Mesodermal cell (in vitro differentiated cells): ENCODE results near the gene TMEM115.

Experiments
- H3K27ac ChIP-seq: 2 replicates; pipeline ENCODE4 v1.7.0; 2013; ENCODE audit warnings: mild to moderate bottlenecking, low read depth, low read length, moderate library complexity; ENCODE audit not compliant: severe bottlenecking
- H3K36me3 ChIP-seq: 2 replicates; pipeline ENCODE4 v1.7.1; 2013; ENCODE audit warnings: mild to moderate bottlenecking, low read length, moderate library complexity; ENCODE audit not compliant: control insufficient read depth, insufficient read depth
- H3K4me1 ChIP-seq: one replicate; pipeline ENCODE4 v1.7.1; 2013; ENCODE audit warnings: mild to moderate bottlenecking, low read length; ENCODE audit not compliant: insufficient read depth, control insufficient read depth, poor library complexity, severe bottlenecking
- H3K4me3 ChIP-seq: 2 replicates; pipeline ENCODE4 v1.7.0; 2013; ENCODE audit warnings: low read length, control low read depth, mild to moderate bottlenecking; ENCODE audit not compliant: insufficient read depth, poor library complexity, severe bottlenecking; ENCODE audit errors: extremely low read depth
- H3K9me3 ChIP-seq: 2 replicates; pipeline ENCODE4 v1.7.1; 2013; ENCODE audit warnings: mild to moderate bottlenecking, low read length, moderate library complexity; ENCODE audit not compliant: control insufficient read depth
- WGBS, 2 experiments: methylation state at CpG; one replicate each; pipeline ENCODE4 v1.1.5; 2013; ENCODE audit warnings: missing lambda C conversion rate in 2 of 2; ENCODE audit not compliant: insufficient coverage in 2 of 2; 5-methylcytosine and 5-hydroxymethylcytosine counted together

TMEM115 gene

GRCh38 chr3:50365080-50365841, 5.9 kb upstream of the TMEM115 start:
- no peaks in the 10 kb centered on the region for H3K36me3 ChIP-seq
- WGBS, 2 experiments, result 7 to 12% methylated on average over 31 to 40 of the region's 53 CpGs
- H3K4me1 ChIP-seq, result peaks cover 8% of the 10 kb centered on the region
- peak overlapping the region; percentile 52 for H3K4me3 ChIP-seq
- no peaks in the 10 kb centered on the region for H3K9me3 ChIP-seq
- H3K27ac ChIP-seq, result no peak overlapping the region

- WGBS, 2 experiments, result 15 to 19% methylated on average over 25 to 31 of the region's 48 CpGs
- H3K4me3 ChIP-seq, result peak overlapping the region; percentile 52
- no peaks in the 10 kb centered on the region for H3K9me3 ChIP-seq
These were observed 5.3 kb upstream of the TMEM115 start for GRCh38 chr3:50364573-50365079.

GRCh38 chr3:50359760-50360110, 414 bp upstream of the TMEM115 start:
- Histone ChIP-seq H3K4me1 (peaks cover 23% of the 10 kb centered on the region), H3K4me3 (peak overlapping the region; percentile 85), H3K9me3 (no peaks in the 10 kb centered on the region), H3K36me3 (peaks cover 34% of the 10 kb centered on the region), H3K27ac (no peak overlapping the region)
- WGBS, 2 experiments, result 40 to 64% methylated on average over 5 to 7 of the region's 8 CpGs

More at GRCh38 chr3:50364573-50365079, 5.3 kb upstream of the TMEM115 start:
- H3K4me1 ChIP-seq, result peaks cover 7% of the 10 kb centered on the region
- no peaks in the 10 kb centered on the region for H3K36me3 ChIP-seq
- H3K27ac ChIP-seq, result peak overlapping the region; percentile 16

GRCh38 chr3:50358355-50358910, 888 bp downstream of the TMEM115 start:
- Histone ChIP-seq H3K4me3 (peak overlapping the region; percentile 85), H3K4me1 (peaks cover 21% of the 10 kb centered on the region), H3K27ac (no peak overlapping the region), H3K9me3 (no peaks in the 10 kb centered on the region), H3K36me3 (peaks cover 47% of the 10 kb centered on the region)
- 90 to 91% methylated on average over 19 to 24 of the region's 24 CpGs for WGBS, 2 experiments

GRCh38 chr3:50357481-50357880, 1.8 kb downstream of the TMEM115 start:
- Histone ChIP-seq H3K4me3 (peak overlapping the region; percentile 85), H3K4me1 (peaks cover 21% of the 10 kb centered on the region), H3K27ac (no peak overlapping the region), H3K36me3 (peaks cover 51% of the 10 kb centered on the region), H3K9me3 (no peaks in the 10 kb centered on the region)
- 80% methylated on average over 1 of the region's 1 CpG; no CpG with 5 or more reads in 1 of the 2 experiments for WGBS, 2 experiments

GRCh38 chr3:50356553-50356952, 2.8 kb downstream of the TMEM115 start:
- Histone ChIP-seq H3K4me1 (peaks cover 21% of the 10 kb centered on the region), H3K9me3 (no peaks in the 10 kb centered on the region), H3K4me3 (peak overlapping the region; percentile 85), H3K36me3 (peaks cover 51% of the 10 kb centered on the region), H3K27ac (no peak overlapping the region)
- WGBS, 2 experiments, result 95 to 97% methylated on average over 5 of the region's 5 CpGs

- Histone ChIP-seq H3K36me3 (peaks cover 51% of the 10 kb centered on the region), H3K4me3 (peak overlapping the region; percentile 3), H3K27ac (no peak overlapping the region), H3K9me3 (no peaks in the 10 kb centered on the region), H3K4me1 (peaks cover 21% of the 10 kb centered on the region)
- 82 to 100% methylated on average over 3 to 4 of the region's 5 CpGs for WGBS, 2 experiments
These were observed 3.3 kb downstream of the TMEM115 start for GRCh38 chr3:50355829-50356552.

- 95 to 98% methylated on average over 6 to 7 of the region's 7 CpGs for WGBS, 2 experiments
- no peaks in the 10 kb centered on the region for H3K9me3 ChIP-seq
- H3K27ac ChIP-seq, result no peak overlapping the region
- peaks cover 51% of the 10 kb centered on the region for H3K36me3 ChIP-seq
- no peak overlapping the region for H3K4me3 ChIP-seq
- H3K4me1 ChIP-seq, result peaks cover 21% of the 10 kb centered on the region
These were observed 4.5 kb downstream of the TMEM115 start for GRCh38 chr3:50354850-50355249.

- no peak overlapping the region for H3K4me3 ChIP-seq
- H3K27ac ChIP-seq, result no peak overlapping the region
- peaks cover 51% of the 10 kb centered on the region for H3K36me3 ChIP-seq
- H3K4me1 ChIP-seq, result peaks cover 21% of the 10 kb centered on the region
- WGBS, 2 experiments, result 98% methylated on average over 4 of the region's 5 CpGs
- H3K9me3 ChIP-seq, result no peaks in the 10 kb centered on the region
These were observed 5.0 kb downstream of the TMEM115 start for GRCh38 chr3:50354186-50354764.

- peaks cover 21% of the 10 kb centered on the region for H3K4me1 ChIP-seq
- H3K36me3 ChIP-seq, result peaks cover 57% of the 10 kb centered on the region
These were observed 5.9 kb downstream of the TMEM115 start for GRCh38 chr3:50353245-50354004.

More at GRCh38 chr3:50353245-50354004, 5.9 kb downstream of the TMEM115 start:
- Histone ChIP-seq H3K9me3 (no peaks in the 10 kb centered on the region), H3K27ac (no peak overlapping the region), H3K4me3 (no peak overlapping the region)
- WGBS, 2 experiments, result 90 to 92% methylated on average over 11 to 12 of the region's 12 CpGs
